ENCODE results near the gene PEX11G.
"Not testable (repeated sequence)": the region's sequence is repeated elsewhere in the genome, so short reads cannot be mapped to it uniquely, and the experiment has no call there.

DNA sequence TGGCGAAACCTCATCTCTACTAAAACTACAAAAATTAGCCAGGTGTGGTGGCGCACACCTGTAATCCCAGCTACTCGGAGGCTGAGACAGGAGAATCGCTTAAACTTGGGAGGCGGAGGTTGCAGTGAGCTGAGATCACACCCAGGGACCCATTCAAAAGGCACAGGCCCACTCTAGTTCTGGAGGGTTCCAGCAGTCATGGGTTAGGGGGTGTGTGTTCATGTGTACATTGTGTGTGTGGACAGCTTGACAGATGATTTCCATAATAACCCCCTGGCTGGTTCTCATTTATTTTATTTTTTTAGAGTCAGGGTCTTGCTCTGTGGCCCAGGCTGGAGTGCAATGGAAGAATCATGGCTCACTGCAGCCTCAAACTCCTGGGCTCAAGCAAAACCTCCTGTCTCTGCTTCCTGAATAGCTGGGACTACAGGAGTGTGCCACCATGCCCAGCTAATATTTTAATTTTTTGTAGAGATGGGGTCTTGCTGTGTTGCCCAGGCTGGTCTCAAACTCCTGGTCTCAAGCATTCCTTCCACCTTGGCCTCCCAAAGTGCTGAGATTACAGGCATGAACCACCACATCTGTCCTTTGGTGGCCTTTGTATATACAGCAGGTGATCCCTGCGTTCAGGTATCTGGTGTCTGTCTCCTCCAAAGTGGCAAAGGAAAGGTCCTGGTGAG is 39.3 kb downstream of the PEX11G start:
- TF ChIP-seq, protein P1, sequence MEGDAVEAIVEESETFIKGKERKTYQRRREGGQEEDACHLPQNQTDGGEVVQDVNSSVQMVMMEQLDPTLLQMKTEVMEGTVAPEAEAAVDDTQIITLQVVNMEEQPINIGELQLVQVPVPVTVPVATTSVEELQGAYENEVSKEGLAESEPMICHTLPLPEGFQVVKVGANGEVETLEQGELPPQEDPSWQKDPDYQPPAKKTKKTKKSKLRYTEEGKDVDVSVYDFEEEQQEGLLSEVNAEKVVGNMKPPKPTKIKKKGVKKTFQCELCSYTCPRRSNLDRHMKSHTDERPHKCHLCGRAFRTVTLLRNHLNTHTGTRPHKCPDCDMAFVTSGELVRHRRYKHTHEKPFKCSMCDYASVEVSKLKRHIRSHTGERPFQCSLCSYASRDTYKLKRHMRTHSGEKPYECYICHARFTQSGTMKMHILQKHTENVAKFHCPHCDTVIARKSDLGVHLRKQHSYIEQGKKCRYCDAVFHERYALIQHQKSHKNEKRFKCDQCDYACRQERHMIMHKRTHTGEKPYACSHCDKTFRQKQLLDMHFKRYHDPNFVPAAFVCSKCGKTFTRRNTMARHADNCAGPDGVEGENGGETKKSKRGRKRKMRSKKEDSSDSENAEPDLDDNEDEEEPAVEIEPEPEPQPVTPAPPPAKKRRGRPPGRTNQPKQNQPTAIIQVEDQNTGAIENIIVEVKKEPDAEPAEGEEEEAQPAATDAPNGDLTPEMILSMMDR (IDR thresholded peaks at IDR 0.05; ENCODE audit: insufficient read depth, low read length): not testable (repeated sequence)
- TF ChIP-seq SPI1 (IDR thresholded peaks at IDR 0.05; ENCODE audit: borderline replicate concordance, low read depth); POLR2AphosphoS5 (IDR thresholded peaks at IDR 0.05; ENCODE audit: low read depth): not testable (repeated sequence)
